ENCODE measurements around the gene HCRTR2.
"Not testable (repeated sequence)": the region's sequence is repeated elsewhere in the genome, so short reads cannot be mapped to it uniquely, and the experiment has no call there.

Gene HCRTR2

DNA sequence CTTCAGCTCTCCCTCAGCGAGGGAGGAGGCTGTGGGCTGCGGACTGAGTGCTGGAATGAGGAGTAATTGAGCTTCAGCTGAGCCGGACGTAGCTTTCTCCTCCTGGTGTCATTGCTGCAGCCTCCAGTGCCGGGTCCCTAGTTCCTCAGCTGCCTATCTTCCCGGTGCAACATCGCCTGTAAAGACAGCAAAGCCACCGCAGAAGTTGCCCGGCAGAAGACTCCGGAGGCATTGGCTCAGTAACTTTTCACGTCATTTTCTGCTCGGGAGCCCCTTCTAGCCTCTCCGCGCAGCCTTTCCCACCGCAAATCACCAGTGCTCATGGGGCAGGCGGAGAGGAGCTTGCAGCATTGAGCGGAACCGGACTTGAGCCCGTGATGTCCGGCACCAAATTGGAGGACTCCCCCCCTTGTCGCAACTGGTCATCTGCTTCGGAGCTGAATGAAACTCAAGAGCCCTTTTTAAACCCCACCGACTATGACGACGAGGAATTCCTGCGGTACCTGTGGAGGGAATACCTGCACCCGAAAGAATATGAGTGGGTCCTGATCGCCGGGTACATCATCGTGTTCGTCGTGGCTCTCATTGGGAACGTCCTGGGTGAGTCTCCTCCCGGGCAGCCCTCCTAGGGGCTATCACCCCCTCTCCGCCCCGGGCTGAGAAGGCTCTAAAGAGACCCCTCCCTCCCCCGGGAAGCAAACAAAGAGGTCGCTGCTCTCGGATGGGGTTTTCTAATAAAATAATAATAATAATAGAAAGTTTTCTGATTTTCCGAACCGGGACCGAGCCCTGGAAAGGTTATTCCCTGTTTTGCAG lies at the start of gene HCRTR2:
TSS of gene HCRTR2 (plus strand) at position 305 of the 816 bp plus-strand sequence. CDS start at position 378, 73 bp downstream.
- DNase-seq = peak; percentile 41

DNA sequence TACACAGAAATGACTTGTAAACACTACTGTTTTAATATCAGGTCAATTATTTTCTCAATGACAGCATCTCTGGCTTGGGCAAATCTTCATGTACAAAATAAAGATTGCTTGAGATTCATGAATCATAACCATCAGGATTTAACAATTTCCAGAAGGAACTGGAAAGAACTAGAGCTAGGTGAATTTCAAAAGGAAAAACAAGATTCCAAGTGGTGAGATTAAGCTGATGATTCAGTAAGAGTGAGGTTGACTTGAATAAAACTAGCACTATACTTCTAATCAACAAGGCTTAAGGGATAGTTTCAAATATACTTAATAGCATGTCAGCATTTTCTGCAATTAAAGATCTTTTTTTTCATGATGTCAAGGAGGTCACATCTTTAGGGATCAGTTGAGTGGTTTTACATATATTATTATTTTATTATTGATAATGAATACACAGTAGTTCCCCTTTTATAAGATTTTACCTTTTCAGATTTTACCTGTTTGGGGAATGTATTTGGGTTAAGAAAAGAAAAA lies 43.5 kb upstream of the HCRTR2 start:
- DNase-seq = no peak

DNA sequence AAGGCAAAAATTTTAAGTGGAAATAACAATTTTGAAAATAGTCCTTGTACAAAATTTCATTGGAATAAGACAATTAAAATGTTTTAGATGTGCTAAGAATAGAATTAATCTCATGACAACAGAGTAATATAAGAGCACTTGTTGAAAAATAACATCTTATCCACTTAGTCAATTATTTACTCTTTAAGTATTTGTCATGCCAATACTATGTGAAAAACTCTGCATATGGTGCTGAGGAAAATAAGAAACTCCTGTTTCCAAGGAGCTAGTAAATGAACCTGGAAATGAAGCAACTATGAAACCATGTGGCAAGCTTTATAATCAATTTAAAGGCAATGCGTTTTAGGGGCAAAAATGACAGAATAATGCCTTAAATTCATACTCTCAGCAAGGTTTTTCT lies 42.7 kb upstream of the HCRTR2 start:
- no peak for DNase-seq

DNA sequence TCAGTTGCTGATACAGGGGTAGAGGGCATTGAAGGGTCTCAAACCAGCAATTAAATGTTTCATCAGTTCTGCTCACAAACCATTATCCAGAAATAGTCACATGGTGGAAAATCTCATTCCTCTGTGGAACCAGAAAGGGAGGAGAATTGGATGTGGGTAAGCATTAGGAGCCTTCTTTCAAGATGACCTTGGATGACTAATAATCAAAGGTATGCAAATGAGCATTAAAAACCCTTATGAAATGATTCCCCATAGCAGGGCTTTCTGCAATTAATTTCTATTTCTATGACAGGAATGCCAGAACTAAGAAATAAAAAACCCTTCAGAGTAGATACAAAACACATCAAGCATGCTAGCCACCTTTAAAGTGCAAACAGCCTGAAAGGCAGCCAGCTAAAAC lies 37.4 kb upstream of the HCRTR2 start:
- no peak for DNase-seq

DNA sequence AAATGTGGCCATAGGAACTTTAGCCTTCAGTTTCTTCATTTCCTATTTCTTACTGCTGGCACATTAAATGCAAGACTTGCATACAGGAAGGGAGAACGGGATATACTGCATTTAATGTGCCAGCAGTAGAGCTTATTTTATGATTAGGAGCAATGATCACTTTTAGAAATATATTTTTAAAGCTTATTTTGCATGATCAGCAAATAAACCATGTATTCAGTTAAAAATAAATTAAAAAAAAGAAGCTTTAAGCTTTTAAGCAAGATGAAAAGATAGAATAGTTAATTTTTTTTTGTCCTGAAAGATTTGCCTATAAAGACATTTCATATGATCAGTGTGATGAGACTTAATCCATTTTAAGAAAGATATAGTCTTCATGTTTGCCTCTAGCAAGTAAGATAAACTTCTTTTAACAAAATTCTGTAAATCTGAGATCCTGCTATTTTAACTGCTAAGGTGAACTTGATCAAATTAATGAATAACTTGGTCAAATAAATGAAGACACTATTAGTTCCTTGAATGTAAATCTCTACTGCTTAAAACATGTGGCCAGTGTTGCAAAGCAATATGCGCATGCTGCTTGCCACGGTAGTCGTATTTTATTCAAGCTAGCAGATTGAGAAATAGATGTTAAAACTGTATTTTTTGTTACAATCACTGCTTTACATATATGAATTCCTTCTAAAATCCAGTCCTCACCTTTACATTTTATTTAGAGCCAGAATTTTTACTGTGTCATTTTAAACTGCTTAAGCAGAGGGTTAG lies 36.2 kb upstream of the HCRTR2 start:
- DNase-seq = no peak

DNA sequence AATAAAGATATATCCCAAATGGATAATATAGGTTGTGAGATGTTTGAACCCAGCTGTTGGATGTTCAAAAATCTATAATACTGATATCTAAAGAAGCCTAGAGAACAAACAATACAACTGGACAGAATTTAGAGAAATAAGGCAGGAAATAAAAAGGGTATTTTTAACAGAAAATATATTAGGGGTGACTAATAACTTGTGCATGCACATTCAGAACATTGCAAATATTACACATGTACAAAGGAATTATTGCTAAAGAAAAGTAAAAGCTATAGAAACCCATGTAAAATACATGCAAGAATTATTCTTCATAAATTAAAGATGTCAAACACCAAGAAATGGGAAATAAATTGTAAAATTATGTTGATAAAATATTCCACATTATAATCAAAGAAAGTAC lies 32.7 kb upstream of the HCRTR2 start:
- no peak for DNase-seq

DNA sequence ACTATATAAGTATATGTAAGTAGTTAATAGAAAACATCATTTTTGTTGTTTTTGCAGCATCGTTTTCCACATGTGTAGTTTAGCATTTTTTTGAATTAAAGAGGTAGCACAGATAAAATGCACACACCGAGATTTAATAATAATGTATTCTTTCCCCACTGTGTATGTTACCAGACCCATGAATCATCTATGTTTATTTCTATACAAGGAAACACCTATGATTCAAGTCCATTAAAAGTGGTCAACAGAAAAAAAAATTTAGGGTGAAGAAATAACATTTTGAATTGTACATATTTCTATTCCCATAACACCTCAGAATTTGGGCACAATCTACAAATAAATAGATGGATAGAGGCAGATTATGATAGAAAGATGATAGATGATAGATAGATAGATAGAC lies 31.7 kb upstream of the HCRTR2 start:
- DNase-seq = no peak

DNA sequence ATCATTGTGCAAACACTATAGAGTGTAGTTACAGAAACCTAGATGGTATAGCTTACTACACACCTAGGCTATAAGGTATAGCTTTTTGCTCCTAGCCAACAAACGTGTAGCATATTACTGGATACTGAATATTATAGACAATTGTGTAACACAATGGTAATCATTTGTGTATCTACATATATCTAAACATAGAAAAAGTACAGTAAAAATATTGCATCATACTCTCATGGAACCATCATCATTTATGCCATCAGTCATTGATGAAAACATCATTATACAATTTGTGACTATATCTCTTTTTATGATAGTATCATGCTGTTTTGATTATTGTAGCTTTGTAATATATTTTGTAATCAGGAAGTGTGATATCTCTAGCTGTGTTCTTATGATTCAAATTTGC lies 21.0 kb upstream of the HCRTR2 start:
- DNase-seq = no peak

DNA sequence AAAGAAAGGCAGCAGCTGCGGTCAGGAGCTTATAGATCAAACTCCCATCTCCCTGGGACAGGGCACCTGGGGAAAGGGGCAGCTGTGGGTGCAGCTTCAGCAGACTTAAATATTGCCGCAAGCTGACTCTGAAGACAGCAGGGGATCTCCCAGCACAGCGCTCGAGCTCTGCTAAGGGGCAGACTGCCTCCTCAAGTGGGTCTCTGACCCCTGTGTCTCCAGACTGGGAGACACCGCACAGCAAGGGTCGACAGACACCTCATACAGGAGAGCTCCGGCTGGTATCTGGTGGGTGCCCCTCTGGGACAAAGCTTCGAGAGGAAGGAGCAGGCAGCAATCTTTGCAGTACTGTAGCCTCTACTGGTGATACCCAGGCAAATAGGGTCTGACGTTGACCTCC lies 15.5 kb upstream of the HCRTR2 start:
- DNase-seq = not testable (repeated sequence)

DNA sequence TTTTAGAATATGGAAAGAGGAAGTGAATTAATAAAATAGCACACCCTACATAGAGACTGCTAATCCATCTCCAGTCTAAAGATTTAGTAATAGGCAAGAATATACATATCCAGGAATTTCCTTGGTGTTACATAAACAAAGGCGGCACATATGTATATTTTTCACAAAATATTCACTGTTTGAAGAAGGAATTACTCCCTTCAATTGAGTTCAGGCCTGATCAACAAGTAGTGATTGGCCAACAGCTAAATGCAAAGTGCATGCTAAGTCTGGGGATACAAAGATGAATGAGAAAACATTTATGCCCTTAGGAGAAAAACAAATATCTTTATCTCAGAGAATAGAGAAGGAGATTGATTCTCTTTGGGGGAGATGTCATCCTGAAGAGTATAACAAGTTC lies 6.5 kb upstream of the HCRTR2 start:
- DNase-seq = no peak

DNA sequence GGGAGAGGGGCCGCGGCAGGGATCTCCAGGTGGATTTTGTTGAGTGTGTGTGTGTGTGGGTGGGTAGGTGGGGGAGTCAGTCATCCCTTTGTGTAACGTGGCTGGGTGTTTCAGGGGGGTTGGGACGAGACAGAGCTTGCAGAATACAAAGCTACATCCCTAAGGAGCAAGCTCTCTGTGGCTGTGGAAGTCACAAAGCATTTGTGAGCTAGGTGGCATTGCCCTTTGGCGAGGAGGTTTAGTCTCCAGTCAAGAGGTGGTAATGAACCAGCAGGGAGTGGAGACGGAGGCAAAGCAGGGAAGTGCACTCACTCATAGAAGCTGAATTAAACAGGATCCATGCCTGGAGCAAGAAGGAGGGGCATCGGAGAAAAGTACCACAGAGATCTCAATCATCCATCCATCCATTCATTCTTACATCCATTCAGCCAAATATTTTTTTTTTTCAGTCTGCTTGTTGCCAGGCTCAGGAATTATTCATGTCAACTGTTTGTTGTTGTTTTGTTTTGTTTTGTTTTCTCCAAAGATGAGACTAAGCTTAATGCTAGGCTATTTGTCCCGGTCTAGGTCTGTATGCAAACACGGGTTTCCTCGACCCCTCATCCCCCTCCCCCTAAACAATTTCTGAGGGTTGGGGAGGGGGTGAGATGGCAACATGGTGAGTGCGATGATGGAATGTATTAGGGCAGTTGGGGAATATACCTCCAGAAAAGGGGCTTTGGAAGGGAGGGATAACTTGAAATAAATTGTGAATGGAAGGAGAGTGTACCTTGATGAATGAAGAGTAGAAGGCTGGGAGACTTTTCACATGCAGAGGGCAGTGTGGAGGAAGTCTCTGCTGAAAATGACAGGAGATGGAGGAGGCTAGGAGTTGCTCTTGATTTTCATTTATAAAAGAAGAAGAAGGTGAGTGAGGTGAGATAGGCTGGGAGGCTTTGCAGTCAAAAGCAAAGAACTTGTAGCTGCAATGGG lies 1.0 kb downstream of the HCRTR2 start:
- DNase-seq = peak; percentile 58

DNA sequence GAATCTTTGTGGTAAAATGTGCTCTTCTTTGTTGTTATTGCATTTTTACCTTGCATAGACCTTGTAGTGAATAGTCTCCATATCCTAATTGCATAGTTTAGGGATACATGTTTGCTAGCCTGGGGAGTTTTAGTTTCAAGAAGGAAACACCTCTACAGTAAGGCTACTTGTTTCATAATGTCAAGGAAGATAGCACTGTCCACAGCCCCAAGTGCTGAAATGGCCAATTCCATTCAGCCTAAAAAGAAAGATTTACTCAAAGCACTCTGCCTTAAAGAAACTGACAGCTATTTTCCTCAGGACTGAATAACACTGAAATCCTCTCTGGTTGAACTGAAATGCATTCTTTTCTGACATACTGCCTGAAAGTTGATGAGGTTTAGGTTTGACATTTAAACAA lies 2.6 kb downstream of the HCRTR2 start:
- peak; percentile 63 for DNase-seq

DNA sequence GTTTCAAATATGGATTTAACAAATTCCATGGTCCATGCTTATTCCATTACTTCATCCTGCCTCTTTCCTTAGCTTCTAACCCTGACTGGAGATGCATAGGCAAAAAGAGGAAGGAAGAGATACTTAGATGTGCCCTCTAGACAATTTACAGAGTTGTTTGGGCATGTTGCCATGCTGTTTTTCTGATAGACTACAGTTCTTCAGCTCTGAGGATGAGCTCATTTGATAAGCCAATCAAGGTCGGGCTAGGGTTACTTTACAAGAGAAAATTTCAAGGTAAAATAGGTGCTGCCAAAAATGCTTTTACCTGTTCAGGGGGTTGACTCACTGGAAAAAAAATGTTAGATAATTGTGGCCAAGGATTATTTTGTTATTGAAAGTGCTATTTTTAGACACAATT lies 5.9 kb downstream of the HCRTR2 start:
- DNase-seq = no peak

DNA sequence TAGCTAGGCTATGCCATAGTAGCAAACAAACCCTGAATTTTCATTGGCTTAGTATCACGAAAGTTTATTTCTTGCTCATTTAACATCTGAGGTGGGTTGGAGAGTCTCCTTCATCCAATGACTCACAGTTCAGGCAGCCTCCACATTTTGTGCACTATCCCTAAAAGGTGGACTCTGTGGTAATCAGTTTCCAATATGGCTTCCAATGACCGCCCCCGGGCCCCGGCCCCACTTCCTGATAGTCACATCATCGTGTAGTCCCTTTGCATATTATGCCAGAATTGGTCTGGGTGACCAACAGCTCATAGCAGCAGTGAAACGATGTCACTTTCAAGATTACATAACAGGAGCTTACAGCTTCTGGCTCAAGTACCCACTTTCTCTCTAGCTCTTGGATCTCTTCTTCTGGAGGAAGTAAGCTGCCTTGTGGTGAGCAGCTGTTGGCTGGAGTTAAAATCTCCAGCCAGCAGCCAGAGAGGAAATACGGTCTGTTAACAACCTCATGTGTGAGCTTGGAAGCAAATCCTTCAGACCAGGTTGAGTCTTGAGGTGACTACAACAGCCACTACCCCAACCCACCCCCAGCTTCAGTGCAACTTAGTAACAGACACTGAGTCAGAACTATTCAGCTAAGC lies 7.8 kb downstream of the HCRTR2 start:
- DNase-seq = no peak

DNA sequence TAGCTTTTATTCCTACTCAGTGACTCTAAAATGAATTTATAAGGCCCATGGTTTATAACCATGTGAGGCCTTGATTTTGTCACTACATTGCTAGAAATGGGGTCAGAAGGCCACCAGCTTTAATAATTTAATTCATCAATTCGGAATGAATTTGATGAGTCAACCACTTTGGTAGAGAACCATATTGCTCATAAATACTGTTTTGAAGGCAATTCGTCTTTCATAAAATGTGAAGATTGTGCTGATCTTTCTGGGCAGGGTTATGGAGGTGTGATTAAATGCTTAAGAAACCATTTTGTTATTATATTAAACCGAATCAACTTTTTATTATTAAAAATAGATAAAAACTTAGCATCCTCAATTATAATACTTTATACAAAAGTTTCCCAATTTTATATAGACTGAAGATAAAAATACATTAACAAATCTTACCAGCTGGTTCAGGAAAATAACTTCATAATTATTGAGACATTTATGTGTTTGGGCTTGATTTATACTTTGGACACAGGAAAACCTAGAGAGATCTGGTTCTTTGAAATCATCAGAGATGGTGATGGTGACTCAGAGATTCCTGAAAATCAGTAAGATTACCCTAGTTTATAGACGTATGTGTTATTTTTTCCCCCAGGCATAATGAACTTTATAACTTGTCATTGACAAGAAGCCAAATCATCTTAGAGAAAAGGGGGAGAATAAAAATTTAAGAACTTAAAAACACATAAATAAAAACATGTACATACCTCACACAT lies 10.6 kb downstream of the HCRTR2 start:
- peak; percentile 14 for DNase-seq

DNA sequence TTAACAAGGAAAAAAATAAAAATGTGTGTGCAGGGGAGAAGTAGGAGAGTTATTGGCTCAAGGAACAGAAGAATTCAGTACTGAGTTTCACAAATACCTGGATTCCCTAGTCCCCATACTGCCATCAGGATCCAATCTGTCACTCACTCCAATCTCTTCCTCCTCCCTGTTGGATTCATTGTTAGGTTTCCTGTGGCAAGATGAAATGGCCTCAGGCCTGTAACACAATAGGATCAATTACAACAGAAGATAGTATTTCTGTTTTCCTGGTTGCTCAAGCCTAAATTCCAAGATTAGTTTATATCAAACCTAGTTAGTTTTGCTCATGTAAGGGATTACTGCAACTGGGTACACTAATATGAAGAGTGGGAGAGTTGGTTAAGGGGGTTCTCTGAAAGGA lies 24.4 kb downstream of the HCRTR2 start:
- DNase-seq = no peak

DNA sequence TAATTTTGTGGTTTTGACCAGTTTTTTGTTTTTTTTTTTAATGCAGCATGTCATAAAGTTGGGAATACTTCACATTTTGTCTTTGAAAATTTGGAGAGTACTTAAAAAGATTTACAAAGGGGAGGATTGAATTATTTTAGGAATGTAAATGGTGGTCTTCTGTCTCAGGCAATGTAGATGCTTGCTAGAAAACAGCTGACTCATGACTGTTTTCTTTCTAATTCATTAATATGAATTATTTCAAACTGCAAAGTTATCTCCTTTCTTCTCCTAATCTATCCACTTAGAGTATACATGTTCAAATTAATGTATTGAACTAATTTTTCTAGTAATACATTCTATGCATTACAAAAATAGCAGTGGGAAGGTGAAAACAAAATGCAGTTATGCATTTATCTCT lies 24.9 kb downstream of the HCRTR2 start:
- no peak for DNase-seq

DNA sequence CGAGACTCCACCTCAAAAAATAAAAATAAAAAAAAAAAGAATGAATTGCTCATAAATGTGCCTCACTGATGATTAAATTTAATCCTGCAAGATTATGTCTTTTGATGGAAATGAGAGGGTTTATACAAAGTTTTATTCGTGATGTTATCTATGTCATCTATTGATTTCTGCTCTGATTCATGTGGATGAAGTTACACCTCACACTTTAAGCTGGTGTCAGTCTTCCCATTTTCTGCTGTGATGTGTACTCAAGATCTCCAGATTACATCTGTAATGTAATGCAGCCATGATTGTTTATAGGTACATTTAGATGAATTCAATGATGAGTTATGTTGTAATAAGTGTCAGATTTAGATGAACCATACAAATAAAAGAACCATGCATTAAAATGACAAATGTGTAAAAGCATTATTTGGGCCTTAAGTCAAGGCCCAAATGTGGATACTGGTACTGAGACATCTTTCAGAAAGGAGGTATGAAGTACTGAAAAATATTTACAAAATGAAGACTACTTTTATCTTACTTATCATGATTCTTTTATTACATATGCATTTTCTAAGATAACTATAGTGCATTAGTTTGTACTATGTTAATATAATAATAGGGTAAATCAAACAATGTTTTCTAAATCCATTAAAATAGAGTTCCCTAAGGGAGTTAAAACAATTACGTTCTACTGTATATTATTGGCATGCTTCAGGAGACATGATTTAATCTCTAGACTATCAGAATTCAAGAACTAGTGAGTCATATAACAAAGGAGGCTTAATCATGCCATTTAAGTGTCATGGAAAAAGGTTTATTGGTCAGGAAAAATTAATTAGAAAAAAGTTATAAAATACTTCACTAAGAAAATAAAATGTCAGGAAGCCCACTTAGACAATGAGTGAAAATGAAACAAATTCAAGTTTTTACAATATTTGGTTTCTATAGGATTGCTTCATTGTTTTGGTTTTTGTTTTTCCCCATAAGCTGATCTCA lies 34.5 kb downstream of the HCRTR2 start:
- DNase-seq = no peak

DNA sequence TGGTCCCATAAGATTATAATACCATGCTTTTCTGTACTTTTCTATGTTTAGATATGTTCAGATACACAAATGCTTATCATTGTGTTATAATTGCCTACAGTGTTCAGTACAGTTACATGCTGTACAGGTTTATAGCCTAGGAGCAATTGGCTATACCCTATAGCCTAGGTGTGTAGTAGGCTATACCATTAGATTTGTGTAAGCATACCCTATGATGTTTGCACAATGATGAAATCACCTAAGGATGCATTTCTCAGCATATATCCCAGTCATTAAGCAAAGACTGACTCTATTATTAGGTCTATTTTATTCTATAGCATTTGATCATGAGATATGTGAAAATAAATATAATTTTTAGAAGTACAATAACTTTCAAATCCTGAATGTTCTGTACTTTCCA lies 36.6 kb downstream of the HCRTR2 start:
- DNase-seq = no peak

DNA sequence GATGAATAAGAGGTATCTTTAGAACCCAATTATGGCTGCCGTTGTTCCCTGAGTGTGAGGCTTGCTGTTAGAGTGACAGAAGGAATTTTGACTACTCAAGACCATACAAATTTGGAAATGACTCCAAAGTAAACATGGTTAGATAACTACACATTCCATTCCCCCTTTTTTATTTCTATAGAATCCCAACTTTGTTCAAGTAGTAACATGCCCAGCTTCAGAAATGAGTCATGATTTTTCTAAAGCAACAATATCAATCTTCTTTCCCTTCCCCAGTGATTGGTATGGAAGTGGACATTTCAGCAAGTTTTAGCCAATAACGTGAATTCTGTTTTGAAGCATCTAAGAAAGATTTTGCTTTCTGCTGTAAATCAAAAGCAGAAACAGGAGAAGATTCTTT lies 37.8 kb downstream of the HCRTR2 start:
- no peak for DNase-seq

Data from eye (tissue), 1 donor.